Calu3 (cell line): ENCODE results near the gene BRIP1. TPM values are rescaled to one million over a fixed set of nuclear protein-coding genes. Genes with fewer than 3 reads are reported as not detected.

Experiments used
- BruUV-seq: library from RNA; stranded (reverse); fragments of 400-500 nt; replicated peaks from 2 replicates; lab custom pipeline; 2021; lab: Mats Ljungman, UMichigan
- CTCF ChIA-PET: fragments of 300-600 bp; sonication (Branson Sonifier 250); formaldehyde crosslinking; loops from one replicate; lab custom pipeline; 2022; ENCODE audit warnings: antibody characterized with exemption; lab: Charles Lee
- DNase-seq: peaks from one replicate; pipeline ENCODE4 v3.0.0; 2022
- H3K27ac Mint-ChIP-seq: one replicate; pipeline ENCODE4 v1.8.0; 2022; ENCODE audit warnings: mixed read lengths; ENCODE audit not compliant: unreplicated experiment
- H3K27me3 Mint-ChIP-seq: one replicate; pipeline ENCODE4 v1.8.0; 2022; ENCODE audit warnings: mixed read lengths; ENCODE audit not compliant: unreplicated experiment
- H3K36me3 Mint-ChIP-seq: one replicate; pipeline ENCODE4 v1.8.0; 2022; ENCODE audit warnings: mild to moderate bottlenecking, moderate library complexity, mixed read lengths; ENCODE audit not compliant: insufficient read depth, unreplicated experiment
- H3K4me1 Mint-ChIP-seq: one replicate; pipeline ENCODE4 v1.8.0; 2022; ENCODE audit warnings: mild to moderate bottlenecking, low read depth, mixed read lengths; ENCODE audit not compliant: unreplicated experiment
- H3K4me3 Mint-ChIP-seq: one replicate; pipeline ENCODE4 v1.8.0; 2022; ENCODE audit warnings: mild to moderate bottlenecking, low read depth, moderate library complexity, mixed read lengths; ENCODE audit not compliant: unreplicated experiment
- H3K9me3 Mint-ChIP-seq: one replicate; pipeline ENCODE4 v1.8.0; 2022; ENCODE audit warnings: low read depth, mixed read lengths; ENCODE audit not compliant: unreplicated experiment
- CTCF ChIP-seq: fragments of 200-600 bp; IDR thresholded peaks from one replicate; pipeline ENCODE4 v1.8.0; 2022; ENCODE audit warnings: antibody characterized with exemption; ENCODE audit not compliant: unreplicated experiment
- intact Hi-C: fragments of 100-400 bp; cut with micrococcal nuclease; formaldehyde crosslinking; loops from one replicate; pipeline ENCODE4 v1.10.0; 2022; ENCODE audit not compliant: unreplicated experiment
- total RNA-seq: library from RNA; stranded (reverse); gene quantifications from 2 replicates; pipeline ENCODE4 v1.2.3, GENCODE V29; 2022

The BRIP1 gene
- total RNA-seq, 1 experiment from 2014 or later: 12.3 TPM

DNA sequence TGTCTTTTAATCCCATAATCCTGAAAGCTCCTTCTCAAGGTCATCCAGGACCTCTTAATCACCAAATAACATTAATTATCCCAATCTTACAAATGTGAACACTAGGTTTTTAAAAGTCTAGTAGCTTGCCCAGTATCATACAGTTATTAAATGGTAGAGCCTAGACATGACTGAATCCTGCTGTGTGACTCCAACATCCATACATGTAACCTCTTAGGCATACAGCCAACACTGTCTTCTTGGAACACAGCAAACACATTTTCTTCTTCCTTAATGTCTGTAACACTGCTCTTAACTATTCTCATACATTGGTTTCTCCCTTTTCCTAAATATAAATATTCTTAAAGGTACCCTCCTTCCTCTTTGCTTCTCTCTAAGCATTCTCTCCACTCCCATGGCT is 13.7 kb downstream of the BRIP1 start:
- BruUV-seq: no TSS peak
- DNase-seq: no peak
- Mint-ChIP-seq H3K36me3 (peaks cover under 1% of the 10 kb centered on the region), H3K4me1 (no peaks in the 10 kb centered on the region), H3K9me3 (no peaks in the 10 kb centered on the region), H3K4me3 (no peak overlapping the region), H3K27me3 (no peaks in the 10 kb centered on the region), H3K27ac (no peak overlapping the region)
- TF ChIP-seq CTCF: no peak
- intact Hi-C loops: no loop called here
- CTCF ChIA-PET: no interaction called here

GRCh38 chr17:61848896-61849295 is 14.4 kb downstream of the BRIP1 start:
- intact Hi-C loops: no loop called here
- DNase-seq: no peak
- Mint-ChIP-seq H3K9me3 (no peaks in the 10 kb centered on the region), H3K4me3 (no peak overlapping the region), H3K27ac (no peak overlapping the region), H3K4me1 (no peaks in the 10 kb centered on the region), H3K36me3 (no peaks in the 10 kb centered on the region), H3K27me3 (no peaks in the 10 kb centered on the region)
- CTCF ChIA-PET: no interaction called here
- BruUV-seq: no TSS peak
- no peak for TF ChIP-seq CTCF

- intact Hi-C loops: no loop called here
- Mint-ChIP-seq H3K36me3 (no peaks in the 10 kb centered on the region), H3K4me1 (no peaks in the 10 kb centered on the region)
Observed at GRCh38 chr17:61848247-61848646, 15.1 kb downstream of the BRIP1 start.

DNA sequence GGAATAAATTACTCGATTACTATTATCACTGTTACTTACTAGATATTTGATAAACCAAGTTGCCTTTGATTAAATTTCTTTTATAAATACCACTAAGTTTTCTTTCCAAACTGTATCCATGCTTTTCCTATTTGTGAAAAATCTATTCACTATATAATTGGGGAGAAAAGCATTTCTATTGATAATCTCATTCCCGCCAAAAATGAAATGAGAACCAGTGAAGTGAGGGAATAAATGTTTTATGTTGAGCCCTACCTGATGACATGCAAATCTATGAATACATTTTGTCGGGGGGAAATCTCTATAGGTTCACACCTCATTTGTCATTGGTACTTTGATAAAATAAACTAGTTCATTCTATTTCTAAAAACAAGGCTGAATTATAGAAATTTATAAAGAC is 15.7 kb downstream of the BRIP1 start:
- no peaks in the 10 kb centered on the region for H3K36me3 Mint-ChIP-seq
- CTCF ChIA-PET: no interaction called here

More at GRCh38 chr17:61848247-61848646, 15.1 kb downstream of the BRIP1 start:
- H3K27ac Mint-ChIP-seq: no peak overlapping the region
- no peak for TF ChIP-seq CTCF
- no peaks in the 10 kb centered on the region for H3K9me3 Mint-ChIP-seq
- H3K27me3 Mint-ChIP-seq: no peaks in the 10 kb centered on the region
- no peak for DNase-seq
- CTCF ChIA-PET: no interaction called here
- BruUV-seq: no TSS peak
- no peak overlapping the region for H3K4me3 Mint-ChIP-seq

More for the DNA sequence above, 15.7 kb downstream of the BRIP1 start:
- BruUV-seq: no TSS peak
- Mint-ChIP-seq H3K4me3 (no peak overlapping the region), H3K9me3 (no peaks in the 10 kb centered on the region), H3K4me1 (no peaks in the 10 kb centered on the region), H3K27ac (no peak overlapping the region), H3K27me3 (no peaks in the 10 kb centered on the region)
- intact Hi-C loops: no loop called here
- no peak for DNase-seq
- TF ChIP-seq CTCF: no peak
